Heart left ventricle (tissue), 16 donors: ENCODE data around the gene MDC1. TPM values are rescaled to one million over a fixed set of nuclear protein-coding genes. Genes with fewer than 3 reads are reported as not detected.

Experiments
- ATAC-seq, 4 donors: fragments of 200-7000 bp; cut with Tn5 transposase; one replicate each; pipeline ENCODE4 v1.9.1; 2020 to 2022; ENCODE audit warnings: moderate library complexity in 4 of 4, mild to moderate bottlenecking in 3 of 4, moderate number of reproducible peaks in 1 of 4
- DNase-seq, 5 donors: peaks; one replicate each; pipeline ENCODE4 v3.0.0-alpha.2; 2020
- H3K27ac ChIP-seq, 12 donors: fragments of 200-600 bp; sonication (generic) in 4 of 12; one replicate each; pipeline versions ENCODE4 v1.5.0 to v1.8.0; 2016 to 2022; ENCODE audit warnings: mild to moderate bottlenecking in 2 of 12
- H3K27me3 ChIP-seq, 9 donors: fragments of 200-600 bp; sonication (generic) in 2 of 9; one replicate each; pipeline versions ENCODE4 v1.5.1 to v1.8.0; 2016 to 2022; ENCODE audit warnings: mild to moderate bottlenecking in 3 of 9
- H3K36me3 ChIP-seq, 9 donors: fragments of 200-600 bp; sonication (generic) in 2 of 9; one replicate each; pipeline versions ENCODE4 v1.5.0 to v1.8.0; 2018 to 2022; ENCODE audit warnings: mild to moderate bottlenecking in 2 of 9
- H3K4me1 ChIP-seq, 12 donors: fragments of 200-600 bp; sonication (generic) in 4 of 12; one replicate each; pipeline versions ENCODE4 v1.5.0 to v1.8.0; 2016 to 2022; ENCODE audit warnings: mild to moderate bottlenecking in 3 of 12
- H3K4me3 ChIP-seq, 12 donors: fragments of 200-600 bp; sonication (generic) in 4 of 12; one replicate each; pipeline versions ENCODE4 v1.5.0 to v1.8.0; 2017 to 2022; ENCODE audit warnings: mild to moderate bottlenecking in 9 of 12, moderate library complexity in 4 of 12
- H3K9me3 ChIP-seq, 12 donors: fragments of 200-600 bp; sonication (generic) in 4 of 12; one replicate each; pipeline versions ENCODE4 v1.5.0 to v1.8.0; 2016 to 2022; ENCODE audit warnings: mild to moderate bottlenecking in 1 of 12
- POLR2A ChIP-seq, 2 donors: fragments of 450-650 bp; IDR thresholded peaks; one replicate each; pipeline ENCODE4 v1.6.1; 2017; ENCODE audit warnings: antibody characterized with exemption in 2 of 2, mild to moderate bottlenecking in 2 of 2, moderate library complexity in 2 of 2
- WGBS, 4 donors: extraction: QIAGEN DNeasy Blood & Tissue Kit in 2 of 4; methylation state at CpG; one replicate each; pipeline versions ENCODE4 v1.1.5 to v1.1.7; 2013 to 2018; 5-methylcytosine and 5-hydroxymethylcytosine counted together
- intact Hi-C, 10 donors: fragments of 100-400 bp; cut with DNase I; formaldehyde crosslinking; loops; one replicate each; pipeline versions ENCODE4 v1.11.1 to v1.14.2; 2022
- polyA plus RNA-seq, 2 donors: library from polyadenylated mRNA; stranded (reverse); fragments of 200-250 nt; gene quantifications; one replicate each; pipeline ENCODE4 v1.2.3, GENCODE V29; 2013
- total RNA-seq, 9 donors: library from RNA; depleted of rRNA in 2 of 9; stranded (reverse); fragments of >200 nt in 2 of 9; fragmentation: NEBNext Ultra II Directional in 3 of 9; extraction: Animal tissue kit (Norgen Biotek cat#: 25700) in 3 of 9; gene quantifications; one replicate each; pipeline versions ENCODE4 v1.1.0 to v1.2.4, GENCODE V29; 2016 to 2023
- TF ChIP-seq, protein P1 (sequence below), 12 donors: fragments of 200-600 bp; sonication (generic) in 4 of 12; IDR thresholded peaks; one replicate each; pipeline versions ENCODE4 v1.5.0 to v1.8.0; 2018 to 2022; ENCODE audit warnings: antibody characterized with exemption in 12 of 12, mild to moderate bottlenecking in 5 of 12
- donor health status: ischemic (EF 13 %, LVEDD 7.1; RV severe dilation, severe dysfunction).
- donor health status: healthy with polysubstance abuse.
- donor health status: DM: no; HTN: yes; CAD: no.
- donor health status: DM: no; HTN: no; CAD: no.
- donor health status: ischemic (EF 25% LVEDD 6.9; RV normal size, moderate dysfunction).
- donor health status: ischemic (EF 25% LVEDD 5.7; RV mildly dilated, moderate dysfunction).
- donor health status: healthy.
- donor health status: DM: yes; HTN: yes; CAD: no.
- donor health status: ischemic (EF 35%, LVEDD 5.7; RV mildly dilated, moderate dysfunction).
- donor health status: nonischemic (EF 11% LVEDD 7.7; RV severe dilation, severe dysfunction).
- donor health status: DM: yes; HTN: yes; CAD: no.
- donor health status: PGD.
- donor health status: ischemic (EF 29% LVEDD 5.4; RV normal size, mild dysfunction).
- donor health status: nonischemic (EF 23%, LVEDD 6.1; RV moderate dilation, normal function).

MDC1 gene
- total and polyA plus RNA-seq, 11 donors: 8.6 to 25.0 (median 16.0) TPM

DNA sequence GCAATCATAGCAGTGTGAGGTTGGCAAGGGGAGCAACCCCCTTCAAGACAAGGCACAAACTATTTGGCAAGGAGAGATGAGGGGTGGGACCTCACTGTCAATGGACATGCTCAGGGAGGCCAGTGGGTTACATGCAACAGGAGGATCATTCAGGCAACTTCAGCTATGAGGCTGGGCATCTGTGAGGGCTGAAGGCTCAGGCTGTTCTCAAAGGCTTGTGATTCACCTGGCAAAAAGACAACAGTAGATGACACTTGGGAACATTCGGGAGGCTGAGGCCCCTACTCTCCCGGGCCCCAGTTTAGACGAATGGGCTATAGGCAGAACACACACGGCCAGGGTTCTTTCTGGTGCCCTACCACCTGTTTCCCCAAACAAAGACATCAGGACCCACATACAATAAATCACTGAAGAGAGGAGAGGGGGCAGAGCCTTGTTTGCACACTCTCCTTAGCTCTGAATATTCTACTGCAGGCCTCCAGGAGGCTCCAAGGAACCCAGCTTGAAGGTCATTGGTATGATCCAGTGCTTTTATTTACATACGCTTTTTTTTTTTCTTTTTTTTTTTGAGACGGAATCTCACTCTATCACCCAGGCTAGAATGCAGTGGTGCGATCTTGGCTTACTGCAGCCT lies 11.0 kb upstream of the MDC1 start:
- H3K27ac ChIP-seq: peak overlapping the region in 1 of 12 donors; percentile 48
- intact Hi-C loops: loop anchor here in 4 of 10 donors (5.0 to 10.0 kb wide), 5 partner anchors 173 to 357 kb away; partner anchors contain the start of genes GNL1 (in 1 of the 4), HLA-E (in 1 of the 4) and PRR3 (in 1 of the 4)

DNA sequence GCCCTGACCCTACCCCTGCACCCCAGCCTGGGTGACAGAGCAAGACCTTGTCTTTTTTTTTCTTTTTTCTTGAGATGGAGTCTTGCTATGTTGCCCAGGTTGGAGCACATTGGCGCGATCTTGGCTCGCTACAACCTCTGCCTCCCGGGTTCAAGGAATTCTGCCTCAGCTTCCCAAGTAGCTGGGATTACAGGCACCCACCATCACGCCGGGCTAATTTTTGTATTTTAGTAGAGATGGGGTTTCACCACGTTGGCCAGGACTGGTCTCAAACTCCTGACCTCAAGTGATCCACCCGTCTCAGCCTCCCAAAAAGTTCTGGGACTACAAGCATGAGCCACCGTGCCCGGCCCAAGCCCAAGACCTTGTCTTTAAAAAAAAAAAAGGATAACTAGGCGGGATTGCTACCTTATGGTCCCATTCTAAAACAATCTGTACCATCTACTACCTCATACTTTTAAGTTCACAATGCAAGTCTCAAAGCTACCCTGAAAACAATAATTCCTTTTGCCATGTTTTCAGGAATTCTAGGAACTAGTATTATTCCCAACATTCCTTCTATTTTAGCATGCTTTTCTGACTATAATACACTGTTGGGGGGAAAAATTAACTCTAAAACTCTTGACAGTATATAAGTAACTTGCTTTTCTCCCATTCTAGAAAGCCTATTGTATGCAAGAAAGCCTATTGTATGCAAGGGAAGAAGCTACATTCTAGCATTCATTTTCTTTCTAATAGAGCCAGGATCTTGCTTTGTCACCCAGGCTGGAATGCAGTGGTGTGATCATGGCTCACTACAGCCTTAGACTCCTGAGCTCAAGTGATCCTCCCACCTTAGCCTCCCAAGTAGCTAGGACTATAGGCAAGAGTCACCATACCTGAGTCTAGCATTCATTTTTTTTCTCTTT lies 9.7 kb upstream of the MDC1 start:
- Histone ChIP-seq H3K4me3 (no peak overlapping the region), H3K36me3 (peaks cover 0 to 98% (median 87%) of the 10 kb centered on the region in 9 donors), H3K9me3 (no peaks in the 10 kb centered on the region), H3K27me3 (no peaks in the 10 kb centered on the region), H3K27ac (peak overlapping the region in 1 of 12 donors; percentile 48), H3K4me1 (peaks cover 0 to 60% (median 38%) of the 10 kb centered on the region in 12 donors)
- intact Hi-C loops: loop anchor here in 4 of 10 donors (5.0 to 10.0 kb wide), 5 partner anchors 172 to 358 kb away; partner anchors contain the start of genes GNL1 (in 1 of the 4), HLA-E (in 1 of the 4) and PRR3 (in 1 of the 4)
- 89 to 93% (median 89%) methylated on average over 11 of the region's 11 CpGs for WGBS, 4 donors
- ATAC-seq: no peak
- no peak for TF ChIP-seq POLR2A (IDR thresholded peaks at IDR 0.05)
- TF ChIP-seq, protein P1, sequence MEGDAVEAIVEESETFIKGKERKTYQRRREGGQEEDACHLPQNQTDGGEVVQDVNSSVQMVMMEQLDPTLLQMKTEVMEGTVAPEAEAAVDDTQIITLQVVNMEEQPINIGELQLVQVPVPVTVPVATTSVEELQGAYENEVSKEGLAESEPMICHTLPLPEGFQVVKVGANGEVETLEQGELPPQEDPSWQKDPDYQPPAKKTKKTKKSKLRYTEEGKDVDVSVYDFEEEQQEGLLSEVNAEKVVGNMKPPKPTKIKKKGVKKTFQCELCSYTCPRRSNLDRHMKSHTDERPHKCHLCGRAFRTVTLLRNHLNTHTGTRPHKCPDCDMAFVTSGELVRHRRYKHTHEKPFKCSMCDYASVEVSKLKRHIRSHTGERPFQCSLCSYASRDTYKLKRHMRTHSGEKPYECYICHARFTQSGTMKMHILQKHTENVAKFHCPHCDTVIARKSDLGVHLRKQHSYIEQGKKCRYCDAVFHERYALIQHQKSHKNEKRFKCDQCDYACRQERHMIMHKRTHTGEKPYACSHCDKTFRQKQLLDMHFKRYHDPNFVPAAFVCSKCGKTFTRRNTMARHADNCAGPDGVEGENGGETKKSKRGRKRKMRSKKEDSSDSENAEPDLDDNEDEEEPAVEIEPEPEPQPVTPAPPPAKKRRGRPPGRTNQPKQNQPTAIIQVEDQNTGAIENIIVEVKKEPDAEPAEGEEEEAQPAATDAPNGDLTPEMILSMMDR (IDR thresholded peaks at IDR 0.05): no peak
- no peak for DNase-seq

More for the DNA sequence above, 11.0 kb upstream of the MDC1 start:
- ATAC-seq (no peak), DNase-seq (no peak)
- Histone ChIP-seq H3K4me1 (peaks cover 0 to 47% (median 28%) of the 10 kb centered on the region in 12 donors), H3K9me3 (no peaks in the 10 kb centered on the region), H3K4me3 (no peak overlapping the region), H3K36me3 (peaks cover 0 to 100% (median 95%) of the 10 kb centered on the region in 9 donors), H3K27me3 (no peaks in the 10 kb centered on the region)
- 61 to 67% (median 63%) methylated on average over 7 of the region's 7 CpGs for WGBS, 4 donors
- no peak for TF ChIP-seq POLR2A (IDR thresholded peaks at IDR 0.05)
- TF ChIP-seq, protein P1 (IDR thresholded peaks at IDR 0.05): no peak

DNA sequence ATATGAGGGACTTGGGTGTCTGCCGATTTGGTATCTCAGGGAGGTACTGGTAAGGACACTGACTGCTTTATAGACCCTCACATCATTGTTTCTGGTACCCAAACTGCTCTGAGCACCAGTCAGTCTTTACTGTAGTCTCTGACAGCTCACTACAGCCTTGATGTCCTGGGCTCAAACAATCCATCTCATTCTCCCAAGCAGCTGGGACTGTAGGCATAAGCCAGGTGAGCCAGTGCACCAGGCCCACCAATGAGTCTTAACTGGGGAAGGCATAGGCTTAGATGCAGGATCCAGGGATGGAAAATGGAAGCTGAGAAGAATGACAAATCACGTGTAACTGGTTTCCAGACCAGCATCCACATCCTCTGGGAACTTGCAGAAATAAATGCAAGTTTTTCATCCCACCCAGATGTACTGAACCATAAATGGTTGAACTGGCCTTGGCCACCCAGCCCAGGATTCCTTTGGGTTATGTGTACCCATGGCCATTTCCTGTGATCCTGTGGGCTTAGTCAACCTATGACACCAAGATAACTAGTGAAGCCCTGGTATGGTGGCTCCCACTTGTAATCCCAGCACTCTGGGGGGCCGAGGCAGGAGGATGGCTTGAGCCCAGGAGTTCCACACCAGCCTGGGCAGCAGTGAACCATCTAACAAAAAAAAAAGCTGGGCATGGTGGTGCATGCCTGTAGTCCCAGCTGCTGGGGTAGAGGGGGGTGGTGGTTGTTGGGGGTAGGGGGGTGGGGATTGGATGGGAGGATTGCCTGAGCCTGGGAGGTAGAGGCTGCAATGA lies 8.8 kb upstream of the MDC1 start:
- WGBS, 4 donors: 47 to 65% (median 61%) methylated on average over 3 of the region's 3 CpGs
- H3K36me3 ChIP-seq: peaks cover 0 to 92% (median 82%) of the 10 kb centered on the region in 9 donors
- TF ChIP-seq POLR2A (IDR thresholded peaks at IDR 0.05): no peak
- TF ChIP-seq, protein P1 (IDR thresholded peaks at IDR 0.05): no peak
- H3K9me3 ChIP-seq: no peaks in the 10 kb centered on the region
- H3K4me3 ChIP-seq: no peak overlapping the region
- peaks cover 0 to 55% (median 36%) of the 10 kb centered on the region in 12 donors for H3K4me1 ChIP-seq
- intact Hi-C loops: loop anchor here in 4 of 10 donors (5.0 to 10.0 kb wide), 5 partner anchors 171 to 359 kb away; partner anchors contain the start of genes GNL1 (in 1 of the 4), HLA-E (in 1 of the 4) and PRR3 (in 1 of the 4)
- H3K27me3 ChIP-seq: no peaks in the 10 kb centered on the region
- no peak for DNase-seq
- H3K27ac ChIP-seq: peak overlapping the region in 5 of 12 donors; percentile 19 to 48 (median 37)
- no peak for ATAC-seq
